ENCODE results near the gene ZNF263. TPM values are rescaled to one million over a fixed set of nuclear protein-coding genes. Genes with fewer than 3 reads are reported as not detected.
A peak's percentile ranks its signal among the peaks of the same experiment; 100 is the strongest.

The ZNF263 gene
- total and polyA plus RNA-seq, 2 of the 13 experiments (the other 11 are each of a cell fraction or from before 2014, with no cell fraction given) = 10.2 to 41.2 TPM

DNA sequence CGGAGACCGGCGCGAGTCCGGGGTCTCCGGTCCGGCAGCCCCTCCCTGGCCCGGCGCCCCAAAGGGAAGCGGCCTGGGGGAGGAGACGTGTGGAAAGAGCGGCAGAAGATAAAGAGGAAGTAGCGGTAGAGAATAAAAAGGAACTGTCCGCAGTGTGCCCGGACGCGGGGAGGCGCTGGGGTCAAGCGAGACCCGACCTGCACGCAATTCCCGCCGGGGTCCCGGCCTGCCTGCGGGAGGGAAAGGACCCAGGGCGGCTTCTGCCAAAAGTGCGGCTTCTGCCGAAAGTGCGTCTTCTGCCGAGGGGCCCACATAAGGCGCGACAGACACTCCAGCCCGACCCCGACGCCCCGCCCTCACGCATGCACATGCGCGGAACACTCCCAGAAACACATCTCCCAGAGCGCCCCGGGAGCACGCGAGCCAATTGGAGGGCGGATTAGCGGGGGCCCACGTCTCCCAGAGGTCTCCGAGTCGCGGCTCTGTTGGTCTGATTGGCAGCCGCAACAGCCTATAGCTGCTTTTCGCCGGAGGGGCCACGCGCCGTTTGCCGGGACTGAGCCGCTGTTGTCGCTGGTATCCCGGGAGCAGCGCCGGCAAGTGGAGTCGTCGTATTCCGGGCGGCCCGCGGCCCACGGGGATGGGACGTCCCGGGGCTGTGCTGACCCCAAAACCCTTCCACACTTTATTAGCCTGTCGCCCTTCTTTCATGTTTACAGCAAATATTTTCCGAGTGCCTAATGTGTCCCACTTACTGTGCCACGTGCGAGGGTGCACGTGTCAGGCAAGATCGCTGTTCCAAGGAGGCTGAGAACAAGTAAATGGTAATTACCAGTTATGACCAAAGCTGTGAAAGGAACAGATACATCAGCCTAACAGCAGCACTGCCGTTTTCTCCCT is 18.9 kb upstream of the ZNF263 start (continued):
- TF ChIP-seq ZNF350 (CRISPR knock-in tag; IDR thresholded peaks at IDR 0.05; ENCODE audit: borderline replicate concordance, low read depth) = peak; percentile 83
- no peak for TF ChIP-seq ZNF180 (CRISPR knock-in tag; IDR thresholded peaks at IDR 0.05; ENCODE audit: borderline replicate concordance, low read depth)
- TF ChIP-seq KMT2A (CRISPR knock-in tag; IDR thresholded peaks at IDR 0.05) = no peak; the same call in 1 of the 2 replicates
- TF ChIP-seq ZNF280D (CRISPR knock-in tag; IDR thresholded peaks at IDR 0.05) = peak; percentile 74; the same call in 1 of the 2 replicates
- no peak for TF ChIP-seq EP300 (IDR thresholded peaks at IDR 0.05; ENCODE audit: low read depth in 2 of 2, low read length in 2 of 2)
- TF ChIP-seq EP300 (CRISPR knock-in tag; IDR thresholded peaks at IDR 0.05; ENCODE audit: borderline replicate concordance) = no peak
- no peak for TF ChIP-seq HCFC1 (IDR thresholded peaks at IDR 0.05; ENCODE audit: low read depth, low read length)
- TF ChIP-seq ZSCAN12 (CRISPR knock-in tag; IDR thresholded peaks at IDR 0.05) = no peak
- TF ChIP-seq SRSF1 (optimal IDR thresholded peaks at IDR 0.05; ENCODE audit: low read depth, low read length) = peak; percentile 70
- no peak for TF ChIP-seq PRPF4 (IDR thresholded peaks at IDR 0.05; ENCODE audit: low read depth, low read length, poor library complexity, severe bottlenecking)
- peak; percentile 24; the same call in 1 of the 2 replicates for TF ChIP-seq ZNF780A (CRISPR knock-in tag; IDR thresholded peaks at IDR 0.05)
- TF ChIP-seq ZNF878 (CRISPR knock-in tag; IDR thresholded peaks at IDR 0.05) = peak; percentile 89
- peak; percentile 52; the same call in 1 of the 2 replicates for TF ChIP-seq FOXC1 (CRISPR knock-in tag; IDR thresholded peaks at IDR 0.05; ENCODE audit: borderline replicate concordance)
- TF ChIP-seq MTERF4 (CRISPR knock-in tag; IDR thresholded peaks at IDR 0.05) = peak; percentile 95; the same call in 1 of the 2 replicates
- TF ChIP-seq TRAFD1 (CRISPR knock-in tag; IDR thresholded peaks at IDR 0.05; ENCODE audit: borderline replicate concordance) = no peak
- no peak for TF ChIP-seq DPF2 (CRISPR knock-in tag; IDR thresholded peaks at IDR 0.05; ENCODE audit: borderline replicate concordance, low read depth)
- TF ChIP-seq TFDP1 (CRISPR knock-in tag; IDR thresholded peaks at IDR 0.05; ENCODE audit: borderline replicate concordance) = peak; percentile 68; the same call in 1 of the 2 replicates
- TF ChIP-seq MATR3 (CRISPR knock-in tag; IDR thresholded peaks at IDR 0.05) = no peak
- no peak for TF ChIP-seq ZNF576 (CRISPR knock-in tag; IDR thresholded peaks at IDR 0.05)
- no peak for TF ChIP-seq PTBP1 (IDR thresholded peaks at IDR 0.05; ENCODE audit: low read depth, low read length, poor library complexity, severe bottlenecking)
- no peak for TF ChIP-seq RAD51 (IDR thresholded peaks at IDR 0.05; ENCODE audit: borderline replicate concordance)

Measured in HepG2 (cell line).